Panc1 (cell line): ENCODE results near the gene SLC7A9.

ENCODE experiments used
- SIN3A ChIP-seq: IDR thresholded peaks from 2 replicates; pipeline ENCODE4 v1.6.1; 2012; ENCODE audit warnings: low read depth, mild to moderate bottlenecking, low read length, moderate library complexity, borderline replicate concordance; ENCODE audit not compliant: insufficient read depth
- TCF7L2 ChIP-seq: IDR thresholded peaks from 2 replicates; pipeline ENCODE4 v1.6.1; 2011; ENCODE audit warnings: mild to moderate bottlenecking, low read depth, low read length, inconsistent platforms
- TF ChIP-seq, protein P1 (sequence below): fragments of 450-650 bp; IDR thresholded peaks from 2 replicates; pipeline ENCODE4 v1.5.1; 2017; ENCODE audit warnings: mild to moderate bottlenecking
- TF ChIP-seq, protein P2 (sequence below), 2 experiments: IDR thresholded peaks; 2 replicates each; pipeline ENCODE4 v1.6.1; 2011 to 2012; ENCODE audit warnings: low read depth in 2 of 2, control low read depth in 1 of 2, low read length in 1 of 2, mild to moderate bottlenecking in 1 of 2, moderate library complexity in 1 of 2; ENCODE audit not compliant: insufficient read depth in 1 of 2

DNA sequence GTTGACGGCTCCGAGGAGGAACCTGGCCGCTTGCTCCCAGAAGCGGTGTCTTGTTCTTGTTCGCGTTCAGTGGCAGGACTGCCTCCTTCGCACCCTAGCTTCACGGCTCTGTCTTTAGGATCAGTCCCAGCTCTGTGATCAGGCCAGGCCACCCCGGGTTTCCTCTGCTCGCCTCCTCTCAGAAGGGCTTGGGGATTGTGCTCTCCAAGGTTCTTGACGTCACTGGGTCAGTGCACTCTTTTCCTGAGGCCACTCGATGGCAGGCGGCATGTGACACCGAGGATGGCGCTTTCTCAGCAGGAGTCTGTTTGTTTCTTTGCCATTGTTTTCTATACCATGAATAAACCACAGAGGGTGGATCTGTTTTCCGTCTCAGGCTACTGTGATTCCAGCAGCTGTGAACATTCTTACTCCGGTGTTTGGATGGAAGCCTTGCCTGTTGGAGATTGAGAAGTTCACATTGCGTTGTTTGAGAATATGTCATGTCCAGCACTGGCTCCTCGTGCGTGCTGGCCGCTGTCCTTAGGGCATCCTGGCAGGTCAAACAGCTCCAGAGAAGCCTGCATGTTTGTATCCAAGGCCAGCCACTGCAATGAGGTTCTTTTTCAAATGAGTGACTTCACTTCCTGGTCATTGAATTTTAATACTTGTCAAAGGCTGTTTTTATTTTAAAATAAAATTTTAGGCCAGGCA is 44.5 kb downstream of the SLC7A9 start:
- TF ChIP-seq, protein P1, sequence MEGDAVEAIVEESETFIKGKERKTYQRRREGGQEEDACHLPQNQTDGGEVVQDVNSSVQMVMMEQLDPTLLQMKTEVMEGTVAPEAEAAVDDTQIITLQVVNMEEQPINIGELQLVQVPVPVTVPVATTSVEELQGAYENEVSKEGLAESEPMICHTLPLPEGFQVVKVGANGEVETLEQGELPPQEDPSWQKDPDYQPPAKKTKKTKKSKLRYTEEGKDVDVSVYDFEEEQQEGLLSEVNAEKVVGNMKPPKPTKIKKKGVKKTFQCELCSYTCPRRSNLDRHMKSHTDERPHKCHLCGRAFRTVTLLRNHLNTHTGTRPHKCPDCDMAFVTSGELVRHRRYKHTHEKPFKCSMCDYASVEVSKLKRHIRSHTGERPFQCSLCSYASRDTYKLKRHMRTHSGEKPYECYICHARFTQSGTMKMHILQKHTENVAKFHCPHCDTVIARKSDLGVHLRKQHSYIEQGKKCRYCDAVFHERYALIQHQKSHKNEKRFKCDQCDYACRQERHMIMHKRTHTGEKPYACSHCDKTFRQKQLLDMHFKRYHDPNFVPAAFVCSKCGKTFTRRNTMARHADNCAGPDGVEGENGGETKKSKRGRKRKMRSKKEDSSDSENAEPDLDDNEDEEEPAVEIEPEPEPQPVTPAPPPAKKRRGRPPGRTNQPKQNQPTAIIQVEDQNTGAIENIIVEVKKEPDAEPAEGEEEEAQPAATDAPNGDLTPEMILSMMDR: no peak
- TF ChIP-seq, protein P2, sequence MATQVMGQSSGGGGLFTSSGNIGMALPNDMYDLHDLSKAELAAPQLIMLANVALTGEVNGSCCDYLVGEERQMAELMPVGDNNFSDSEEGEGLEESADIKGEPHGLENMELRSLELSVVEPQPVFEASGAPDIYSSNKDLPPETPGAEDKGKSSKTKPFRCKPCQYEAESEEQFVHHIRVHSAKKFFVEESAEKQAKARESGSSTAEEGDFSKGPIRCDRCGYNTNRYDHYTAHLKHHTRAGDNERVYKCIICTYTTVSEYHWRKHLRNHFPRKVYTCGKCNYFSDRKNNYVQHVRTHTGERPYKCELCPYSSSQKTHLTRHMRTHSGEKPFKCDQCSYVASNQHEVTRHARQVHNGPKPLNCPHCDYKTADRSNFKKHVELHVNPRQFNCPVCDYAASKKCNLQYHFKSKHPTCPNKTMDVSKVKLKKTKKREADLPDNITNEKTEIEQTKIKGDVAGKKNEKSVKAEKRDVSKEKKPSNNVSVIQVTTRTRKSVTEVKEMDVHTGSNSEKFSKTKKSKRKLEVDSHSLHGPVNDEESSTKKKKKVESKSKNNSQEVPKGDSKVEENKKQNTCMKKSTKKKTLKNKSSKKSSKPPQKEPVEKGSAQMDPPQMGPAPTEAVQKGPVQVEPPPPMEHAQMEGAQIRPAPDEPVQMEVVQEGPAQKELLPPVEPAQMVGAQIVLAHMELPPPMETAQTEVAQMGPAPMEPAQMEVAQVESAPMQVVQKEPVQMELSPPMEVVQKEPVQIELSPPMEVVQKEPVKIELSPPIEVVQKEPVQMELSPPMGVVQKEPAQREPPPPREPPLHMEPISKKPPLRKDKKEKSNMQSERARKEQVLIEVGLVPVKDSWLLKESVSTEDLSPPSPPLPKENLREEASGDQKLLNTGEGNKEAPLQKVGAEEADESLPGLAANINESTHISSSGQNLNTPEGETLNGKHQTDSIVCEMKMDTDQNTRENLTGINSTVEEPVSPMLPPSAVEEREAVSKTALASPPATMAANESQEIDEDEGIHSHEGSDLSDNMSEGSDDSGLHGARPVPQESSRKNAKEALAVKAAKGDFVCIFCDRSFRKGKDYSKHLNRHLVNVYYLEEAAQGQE (IDR thresholded peaks at IDR 0.05; ENCODE audit: insufficient read depth in 1 of 2, low read depth in 2 of 2, low read length in 1 of 2): no peak
- TF ChIP-seq TCF7L2: no peak
- no peak for TF ChIP-seq SIN3A
